Measurements from ENCODE around the gene OLIG2.

- TF ChIP-seq ZNF512 (CRISPR knock-in tag; IDR thresholded peaks at IDR 0.05; ENCODE audit: borderline replicate concordance) (no peak), CBFB (CRISPR knock-in tag; IDR thresholded peaks at IDR 0.05; ENCODE audit: low read depth) (no peak), CREM (CRISPR knock-in tag; IDR thresholded peaks at IDR 0.05) (no peak), TEAD4 (CRISPR knock-in tag; IDR thresholded peaks at IDR 0.05) (no peak), NR1H2 (CRISPR knock-in tag; IDR thresholded peaks at IDR 0.05) (no peak), IRF2 (CRISPR knock-in tag; IDR thresholded peaks at IDR 0.05; ENCODE audit: borderline replicate concordance, low read depth) (no peak), MAX (CRISPR knock-in tag; IDR thresholded peaks at IDR 0.05) (no peak), FOXP4 (CRISPR knock-in tag; IDR thresholded peaks at IDR 0.05) (no peak), CTCF (IDR thresholded peaks at IDR 0.05) (no peak), TP53 (CRISPR knock-in tag; IDR thresholded peaks at IDR 0.05) (no peak), MYBL2 (CRISPR knock-in tag; IDR thresholded peaks at IDR 0.05) (no peak)
Observed at GRCh38 chr21:33070744-33070997, 44.9 kb downstream of the OLIG2 start.
